Measurements from ENCODE around the gene MPV17.
A peak's percentile ranks its signal among the peaks of the same experiment; 100 is the strongest.

Gene MPV17

DNA sequence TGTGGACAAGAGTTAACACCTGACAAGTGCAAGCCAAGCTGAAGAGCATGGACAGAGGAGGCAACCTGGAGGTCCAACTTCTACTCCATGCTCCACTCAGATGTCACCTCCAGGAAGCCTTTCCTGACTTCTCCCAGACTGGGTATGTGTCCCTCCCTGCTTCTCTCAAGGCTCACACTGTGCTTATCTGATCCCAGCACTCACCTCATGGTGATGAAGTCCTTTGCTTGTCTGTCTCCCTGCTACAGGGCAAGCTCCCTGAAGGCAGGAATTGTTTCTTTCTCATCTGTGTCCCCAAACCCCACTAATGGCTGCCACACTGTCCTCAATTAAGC is 57.4 kb downstream of the MPV17 start:
- DNase-seq (ENCODE audit: low read depth in 3 of 3), result no peak

DNA sequence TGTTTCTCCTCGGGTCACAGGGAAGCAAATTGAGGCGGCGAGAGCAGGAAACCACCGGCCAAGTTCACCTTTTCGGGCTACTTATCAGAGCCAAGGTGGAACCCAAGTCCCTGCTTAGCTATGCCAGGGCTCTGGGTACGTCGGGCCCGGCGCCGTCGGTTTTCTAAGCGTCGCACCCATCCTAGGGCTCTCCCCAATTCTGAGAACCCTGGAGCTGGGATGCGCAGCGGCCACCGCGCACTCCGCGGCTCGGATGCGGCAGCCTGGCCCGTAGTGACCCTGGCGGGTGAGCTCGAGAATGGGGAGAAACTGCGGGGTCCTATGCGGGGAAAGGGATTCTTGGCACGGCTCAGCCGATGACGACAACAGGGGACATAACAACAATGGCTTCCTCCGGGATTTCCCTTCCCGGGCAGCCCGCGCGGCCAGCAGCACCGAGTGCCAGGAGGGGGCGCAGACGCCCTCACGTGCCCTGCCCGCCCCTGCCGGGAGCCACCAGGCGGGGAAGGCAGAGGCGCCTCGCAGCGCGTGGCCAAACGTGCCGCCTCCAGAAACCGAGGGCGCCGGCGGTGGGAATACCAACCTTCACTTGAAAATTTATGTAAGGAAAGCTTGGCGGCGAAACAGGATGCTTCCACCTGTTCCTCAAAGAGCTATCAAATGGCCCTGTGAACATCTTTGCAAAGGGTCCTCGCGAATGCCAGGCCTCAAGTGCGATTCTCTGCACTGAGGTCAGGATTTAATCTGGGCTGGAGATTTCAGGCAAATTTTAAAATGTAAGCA is 58.0 kb downstream of the MPV17 start:
- peak in 2 of 3 experiments; percentile 31 to 37 for DNase-seq (ENCODE audit: low read depth in 3 of 3)

DNA sequence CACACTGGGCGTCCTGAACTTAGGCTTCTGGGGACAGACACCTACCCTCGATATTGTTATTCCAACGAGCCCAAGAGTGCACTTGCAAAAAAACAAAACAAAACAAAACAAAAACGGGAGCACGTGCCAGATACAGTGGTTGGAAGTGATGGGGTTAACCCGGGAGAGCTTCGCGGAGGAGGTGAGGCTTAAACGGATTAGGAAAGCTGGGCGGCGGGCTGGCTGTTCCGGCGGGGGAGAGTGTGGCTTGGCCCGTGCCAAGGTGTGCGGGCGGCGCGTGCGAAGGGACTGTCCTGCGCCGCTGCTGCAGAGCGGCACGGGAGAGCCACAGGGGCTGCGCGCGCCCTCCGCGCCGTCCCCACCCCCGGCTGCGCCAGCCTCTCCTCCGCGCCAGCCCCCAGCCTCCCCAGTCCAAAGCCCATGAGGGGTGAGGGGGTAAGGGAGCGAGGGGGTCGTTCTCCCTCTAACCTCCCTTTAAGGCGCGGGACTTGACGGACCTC is 58.6 kb downstream of the MPV17 start:
- no peak for DNase-seq (ENCODE audit: low read depth in 3 of 3)

DNA sequence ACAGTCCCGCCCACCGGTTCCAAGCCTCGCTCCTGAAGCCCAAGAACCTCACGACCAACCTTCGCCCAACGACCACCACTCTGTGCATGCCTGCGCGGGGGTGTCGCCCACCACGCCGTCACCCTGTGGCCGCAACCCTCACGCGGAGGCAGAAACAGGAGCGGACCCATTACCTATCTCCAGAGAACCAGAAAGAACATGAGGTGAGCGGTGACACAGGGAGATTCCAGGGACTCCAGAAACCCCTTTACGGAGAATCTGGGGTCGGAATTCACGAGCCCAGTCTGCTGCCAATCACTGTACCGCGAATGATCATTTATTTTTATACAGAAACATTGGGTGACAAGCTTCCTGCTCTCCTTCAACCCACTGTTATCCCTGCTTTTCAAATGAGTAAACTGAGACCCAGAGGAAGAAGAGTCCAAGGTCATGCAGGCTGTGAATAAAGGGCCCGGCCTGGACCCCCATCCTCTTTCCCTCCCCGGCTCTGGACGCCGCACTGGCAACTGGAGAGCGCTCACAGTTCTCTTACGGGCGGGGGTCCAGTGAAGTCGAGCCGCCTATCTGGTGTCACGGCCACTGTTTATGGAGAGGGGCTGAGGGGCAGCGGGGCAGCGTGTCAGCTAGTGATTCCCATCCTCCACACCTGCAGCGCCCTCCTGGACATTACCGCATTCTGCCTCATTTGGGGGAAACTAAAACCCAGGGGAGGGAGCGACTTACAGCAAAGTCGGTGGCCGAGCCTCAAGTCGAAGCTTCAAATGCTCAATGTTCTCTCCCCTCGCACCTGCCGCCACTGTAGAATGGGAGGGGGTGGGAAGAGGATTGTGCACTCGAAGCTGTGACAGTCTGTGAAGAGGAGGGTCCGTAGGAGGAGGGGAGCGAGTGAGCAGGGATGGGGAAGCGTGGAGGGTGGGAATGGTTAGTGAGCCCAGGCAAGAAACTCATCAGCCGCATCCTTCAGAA is 59.3 kb downstream of the MPV17 start:
- DNase-seq (ENCODE audit: low read depth in 3 of 3), result no peak

DNA sequence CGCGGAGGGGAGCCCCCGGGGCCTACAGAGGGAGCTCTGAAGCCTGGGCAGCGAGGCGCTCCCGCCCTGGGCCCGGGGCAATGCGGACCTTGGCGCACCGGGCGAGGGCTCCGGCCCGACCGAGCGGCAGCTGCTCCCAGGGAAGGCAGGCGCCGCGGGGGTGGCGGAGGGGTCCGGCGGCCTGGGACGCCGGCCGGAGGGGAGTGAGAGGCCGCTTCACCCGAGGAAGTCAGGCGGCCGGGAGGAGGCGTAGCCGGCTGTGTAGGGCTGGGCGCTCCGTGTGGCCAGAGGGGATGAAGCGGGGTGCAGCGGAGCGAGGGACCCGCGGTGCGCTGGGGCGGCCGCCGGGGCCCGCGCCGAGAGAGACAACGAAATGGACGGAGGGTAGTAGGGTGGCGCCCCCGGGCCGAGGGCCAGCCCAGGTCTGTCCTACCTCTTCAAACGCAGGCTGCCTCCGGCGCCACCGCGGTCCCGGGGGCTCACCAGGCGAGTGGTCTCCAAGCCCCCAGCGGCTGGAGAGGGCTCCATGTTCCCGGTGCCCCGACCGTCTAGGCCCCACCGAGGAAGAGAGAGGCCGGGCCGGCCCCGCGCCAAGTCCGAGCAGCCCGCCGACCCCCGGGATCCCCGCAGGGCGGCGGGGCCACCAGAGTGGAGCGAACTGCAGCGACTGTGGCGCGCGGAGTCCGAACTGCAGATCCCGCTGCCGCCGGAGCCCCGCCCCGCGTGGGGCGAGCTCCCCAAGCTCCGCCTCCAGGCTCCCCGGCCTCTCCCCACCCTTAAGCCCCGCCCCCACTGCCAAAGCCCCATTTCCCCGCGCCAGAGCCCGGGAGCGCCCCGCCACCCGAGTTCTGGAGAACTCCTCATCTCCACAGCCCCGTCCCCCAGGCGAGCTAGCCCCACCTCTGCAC is 60.3 kb downstream of the MPV17 start, which contains the start of gene SLC30A3:
Gene SLC30A3, minus strand, starts transcription at position 669 of the 908 bp plus-strand sequence. Its CDS starts 141 bp downstream, at position 528.
- DNase-seq (ENCODE audit: low read depth in 3 of 3), result peak; percentile 46 to 61 (median 51)

DNA sequence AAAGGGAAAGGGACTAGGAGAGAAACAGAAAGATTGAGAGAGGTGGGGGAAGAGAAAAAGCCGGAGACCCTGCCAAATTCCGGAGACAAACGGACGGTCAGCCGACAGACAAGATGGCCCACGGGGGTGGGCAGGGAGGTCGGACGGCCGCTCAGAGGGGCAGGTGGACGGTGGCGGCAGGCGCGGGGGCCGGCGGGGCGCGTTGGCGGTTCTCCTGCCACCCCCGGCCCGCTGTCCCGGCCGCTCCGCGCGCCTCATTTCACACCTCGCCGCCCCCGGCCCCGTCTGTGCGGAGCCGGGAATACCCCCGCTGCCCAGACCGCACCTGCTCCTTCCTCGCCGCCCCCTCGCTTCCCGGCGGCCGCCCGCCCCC is 61.0 kb downstream of the MPV17 start:
- no peak for DNase-seq (ENCODE audit: low read depth in 3 of 3)

DNA sequence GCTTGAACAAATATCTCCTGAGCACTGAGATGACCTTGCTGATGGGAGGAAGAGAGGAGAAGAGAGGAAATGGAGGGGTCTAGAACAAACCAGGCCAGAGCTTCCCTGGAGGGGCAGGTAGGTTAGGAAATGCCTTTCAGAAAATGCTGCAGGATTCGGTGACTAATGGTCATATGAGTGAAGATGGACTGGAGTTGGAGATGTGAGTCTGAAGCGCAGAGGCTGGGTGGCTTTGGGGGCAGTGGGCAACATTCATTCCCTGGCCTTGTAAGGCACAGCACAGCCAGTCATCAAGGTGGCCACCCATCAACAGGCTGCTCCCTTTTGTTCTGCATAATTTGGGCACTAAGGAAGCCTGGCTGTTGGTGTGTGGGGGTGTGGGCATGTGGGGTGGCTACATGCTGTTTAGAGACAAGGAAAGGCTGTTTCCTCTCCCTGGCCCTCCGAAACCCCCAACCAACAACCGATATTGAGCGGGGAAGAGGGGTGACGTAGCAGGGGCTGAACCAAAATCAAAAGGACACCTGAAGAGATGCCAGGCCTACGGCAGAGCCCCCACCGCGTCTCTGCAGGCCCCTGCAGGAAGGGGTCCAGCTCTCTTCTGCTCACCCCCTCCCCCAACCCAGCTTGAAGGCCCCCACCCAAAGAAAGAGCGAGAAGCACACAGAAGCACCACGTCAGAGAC is 61.5 kb downstream of the MPV17 start:
- DNase-seq (ENCODE audit: low read depth in 3 of 3), result no peak

Measured in stimulated activated CD4-positive, alpha-beta T cell treated with anti-CD3 and anti-CD28 coated beads, TNF-alpha, amount 100 ng/mL, for 4 hours (primary cell).